ENCODE data around the gene HIF1AN. TPM values are rescaled to one million over a fixed set of nuclear protein-coding genes. Genes with fewer than 3 reads are reported as not detected.

Gene HIF1AN
- polyA plus RNA-seq, 1 donor (not counting 4 experiments of a cell fraction or from before 2014, with no cell fraction given): 16.8 TPM

DNA sequence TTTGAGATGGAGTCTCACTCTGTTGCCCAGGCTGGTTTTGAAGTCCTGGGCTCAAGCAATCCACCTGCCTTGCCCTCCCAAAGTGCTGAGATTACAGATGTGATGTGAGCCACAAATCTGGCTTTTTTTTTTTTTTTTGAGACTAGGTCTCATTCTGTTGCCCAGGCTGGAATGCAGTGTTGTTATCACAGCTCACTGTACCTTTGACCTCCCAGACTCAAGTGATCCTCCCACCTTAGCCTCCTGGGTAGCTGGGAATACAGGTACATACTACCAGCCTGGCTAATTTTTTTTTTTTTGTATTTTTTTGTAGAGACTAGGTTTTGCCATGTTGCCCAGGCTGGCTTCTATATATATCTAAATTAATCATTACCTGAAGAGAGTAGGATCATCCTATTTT is 62.4 kb downstream of the HIF1AN start:
- Histone ChIP-seq H3K4me1 (ENCODE audit: control insufficient read depth, extremely low read depth, insufficient read depth, low read length) (no peaks in the 10 kb centered on the region), H3K9me3 (ENCODE audit: control insufficient read depth, low read depth, low read length) (no peaks in the 10 kb centered on the region), H3K9ac (ENCODE audit: control insufficient read depth, extremely low read depth, insufficient read depth, low read length) (no peak overlapping the region), H3K27ac (ENCODE audit: control insufficient read depth, insufficient read depth, low read length) (no peak overlapping the region), H3K9me1 (ENCODE audit: control insufficient read depth, extremely low read depth, insufficient read depth, low read length) (no peaks in the 10 kb centered on the region), H2AFZ (ENCODE audit: control insufficient read depth, low read length) (no peak overlapping the region), H3K79me2 (ENCODE audit: control insufficient read depth, insufficient read depth, low read length) (no peaks in the 10 kb centered on the region), H3K4me2 (ENCODE audit: control insufficient read depth, extremely low read depth, insufficient read depth, low read depth, low read length) (no peak overlapping the region), H4K20me1 (ENCODE audit: control insufficient read depth, extremely low read depth, insufficient read depth, low read length) (no peaks in the 10 kb centered on the region), H3K27me3 (ENCODE audit: control insufficient read depth, extremely low read depth, insufficient read depth, low read length) (no peaks in the 10 kb centered on the region), H3K36me3 (ENCODE audit: control insufficient read depth in 2 of 2, extremely low read depth in 1 of 2, insufficient read depth in 2 of 2, low read length in 2 of 2) (no peaks in the 10 kb centered on the region), H3K4me3 (ENCODE audit: control insufficient read depth in 2 of 3, extremely low read depth in 1 of 3, insufficient read depth in 2 of 3, low read depth in 1 of 3, low read length in 3 of 3) (no peak overlapping the region)
- no peak for FAIRE-seq
- no peak for TF ChIP-seq EZH2 (IDR thresholded peaks at IDR 0.05; ENCODE audit: low read length)
- TF ChIP-seq, protein P1, sequence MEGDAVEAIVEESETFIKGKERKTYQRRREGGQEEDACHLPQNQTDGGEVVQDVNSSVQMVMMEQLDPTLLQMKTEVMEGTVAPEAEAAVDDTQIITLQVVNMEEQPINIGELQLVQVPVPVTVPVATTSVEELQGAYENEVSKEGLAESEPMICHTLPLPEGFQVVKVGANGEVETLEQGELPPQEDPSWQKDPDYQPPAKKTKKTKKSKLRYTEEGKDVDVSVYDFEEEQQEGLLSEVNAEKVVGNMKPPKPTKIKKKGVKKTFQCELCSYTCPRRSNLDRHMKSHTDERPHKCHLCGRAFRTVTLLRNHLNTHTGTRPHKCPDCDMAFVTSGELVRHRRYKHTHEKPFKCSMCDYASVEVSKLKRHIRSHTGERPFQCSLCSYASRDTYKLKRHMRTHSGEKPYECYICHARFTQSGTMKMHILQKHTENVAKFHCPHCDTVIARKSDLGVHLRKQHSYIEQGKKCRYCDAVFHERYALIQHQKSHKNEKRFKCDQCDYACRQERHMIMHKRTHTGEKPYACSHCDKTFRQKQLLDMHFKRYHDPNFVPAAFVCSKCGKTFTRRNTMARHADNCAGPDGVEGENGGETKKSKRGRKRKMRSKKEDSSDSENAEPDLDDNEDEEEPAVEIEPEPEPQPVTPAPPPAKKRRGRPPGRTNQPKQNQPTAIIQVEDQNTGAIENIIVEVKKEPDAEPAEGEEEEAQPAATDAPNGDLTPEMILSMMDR (optimal IDR thresholded peaks at IDR 0.05 in 1 of 3, IDR thresholded peaks at IDR 0.05 in 1 of 3, conservative IDR thresholded peaks at IDR 0.05 in 1 of 3; ENCODE audit: extremely low read depth in 1 of 3, insufficient read depth in 2 of 3, low read length in 3 of 3): no peak
- dilution Hi-C loops (cut with MboI; ENCODE audit: extremely low pct_ligation_motif_present, low sequenced_read_pairs): no loop called here
- no peak for DNase-seq (ENCODE audit: low read depth, low spot score)

DNA sequence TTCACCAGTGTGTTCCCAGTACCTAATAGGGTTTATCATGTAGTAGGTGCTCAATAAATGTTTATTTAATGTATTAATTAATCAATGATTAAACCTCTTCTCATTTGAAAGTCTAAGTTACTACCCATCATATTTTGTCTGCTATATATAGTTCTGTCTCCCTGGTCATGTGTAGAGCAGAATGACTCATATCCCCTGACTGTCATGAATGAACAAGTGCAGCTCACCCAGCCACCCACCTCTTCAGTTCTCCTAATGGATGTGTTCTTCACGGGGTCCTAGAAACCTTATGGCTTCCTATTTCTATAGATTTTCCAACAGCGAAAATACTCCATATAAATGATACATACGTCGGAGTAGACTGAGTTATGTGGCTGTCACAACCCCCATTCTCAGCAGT is 64.5 kb downstream of the HIF1AN start:
- no peak for FAIRE-seq
- H3K4me1 ChIP-seq (ENCODE audit: control insufficient read depth, extremely low read depth, insufficient read depth, low read length): no peaks in the 10 kb centered on the region
- TF ChIP-seq EZH2 (IDR thresholded peaks at IDR 0.05; ENCODE audit: low read length): no peak
- TF ChIP-seq, protein P1 (optimal IDR thresholded peaks at IDR 0.05 in 1 of 3, IDR thresholded peaks at IDR 0.05 in 1 of 3, conservative IDR thresholded peaks at IDR 0.05 in 1 of 3; ENCODE audit: extremely low read depth in 1 of 3, insufficient read depth in 2 of 3, low read length in 3 of 3): no peak
- no peak overlapping the region for H3K27ac ChIP-seq (ENCODE audit: control insufficient read depth, insufficient read depth, low read length)
- no peaks in the 10 kb centered on the region for H3K9me3 ChIP-seq (ENCODE audit: control insufficient read depth, low read depth, low read length)
- no peaks in the 10 kb centered on the region for H3K9me1 ChIP-seq (ENCODE audit: control insufficient read depth, extremely low read depth, insufficient read depth, low read length)
- H3K9ac ChIP-seq (ENCODE audit: control insufficient read depth, extremely low read depth, insufficient read depth, low read length): no peak overlapping the region
- H2AFZ ChIP-seq (ENCODE audit: control insufficient read depth, low read length): no peak overlapping the region
- H4K20me1 ChIP-seq (ENCODE audit: control insufficient read depth, extremely low read depth, insufficient read depth, low read length): no peaks in the 10 kb centered on the region
- no peak for DNase-seq (ENCODE audit: low read depth, low spot score)
- H3K4me3 ChIP-seq (ENCODE audit: control insufficient read depth in 2 of 3, extremely low read depth in 1 of 3, insufficient read depth in 2 of 3, low read depth in 1 of 3, low read length in 3 of 3): no peak overlapping the region
- H3K27me3 ChIP-seq (ENCODE audit: control insufficient read depth, extremely low read depth, insufficient read depth, low read length): no peaks in the 10 kb centered on the region
- no peak overlapping the region for H3K4me2 ChIP-seq (ENCODE audit: control insufficient read depth, extremely low read depth, insufficient read depth, low read depth, low read length)
- no peaks in the 10 kb centered on the region for H3K36me3 ChIP-seq (ENCODE audit: control insufficient read depth in 2 of 2, extremely low read depth in 1 of 2, insufficient read depth in 2 of 2, low read length in 2 of 2)
- no peaks in the 10 kb centered on the region for H3K79me2 ChIP-seq (ENCODE audit: control insufficient read depth, insufficient read depth, low read length)
- dilution Hi-C loops (cut with MboI; ENCODE audit: extremely low pct_ligation_motif_present, low sequenced_read_pairs): no loop called here

All from keratinocyte (primary cell).